Measurements from ENCODE around the gene FERMT2. TPM values are rescaled to one million over a fixed set of nuclear protein-coding genes. Genes with fewer than 3 reads are reported as not detected.
"Not testable (repeated sequence)": the region's sequence is repeated elsewhere in the genome, so short reads cannot be mapped to it uniquely, and the experiment has no call there.

Gene FERMT2
- total and polyA plus RNA-seq, 2 experiments from 2014 or later, result 108 to 148 TPM

- no peak for TF ChIP-seq ZNF462 (CRISPR knock-in tag; IDR thresholded peaks at IDR 0.05)
Observed at GRCh38 chr14:52871606-52872005, 79.2 kb downstream of the FERMT2 start (continued).

- no peaks in the 10 kb centered on the region for H3K9me2 ChIP-seq (ENCODE audit: insufficient read depth)
- H3F3A ChIP-seq (replicated peaks; ENCODE audit: low read depth), result no peaks in the 10 kb centered on the region
- H3K4me3 Mint-ChIP-seq, result no peak overlapping the region
- ATAC-seq (no peak), DNase-seq (ENCODE audit: low spot score) (no peak)
- H3K4me3 ChIP-seq, result no peak overlapping the region
- H3K4me2 ChIP-seq, result no peak overlapping the region
- H3K27me3 Mint-ChIP-seq (ENCODE audit: insufficient read depth, low read depth, poor library complexity), result peaks cover 3% of the 10 kb centered on the region
- no peak overlapping the region for H2AFZ ChIP-seq
- H4K20me1 ChIP-seq (replicated peaks; ENCODE audit: insufficient read depth), result no peaks in the 10 kb centered on the region
- peaks cover 20% of the 10 kb centered on the region; the same call in 1 of the 2 replicates for H3K36me3 ChIP-seq (ENCODE audit: insufficient read depth)
- no peaks in the 10 kb centered on the region for H3K9me3 Mint-ChIP-seq
- no peaks in the 10 kb centered on the region for H3K79me2 ChIP-seq (replicated peaks; ENCODE audit: insufficient read depth)
- TF ChIP-seq ZNF331 (CRISPR knock-in tag; IDR thresholded peaks at IDR 0.05; ENCODE audit: low read depth) (no peak), ZNF462 (CRISPR knock-in tag; IDR thresholded peaks at IDR 0.05) (no peak), STAT1 (IDR thresholded peaks at IDR 0.05; ENCODE audit: unreplicated experiment) (no peak)
- no peak overlapping the region; the same call in 1 of the 2 replicates for H3K27ac ChIP-seq (ENCODE audit: low read depth)
- no peaks in the 10 kb centered on the region for H3K27me3 ChIP-seq (ENCODE audit: insufficient read depth)
- peaks cover 42% of the 10 kb centered on the region for H3K36me3 Mint-ChIP-seq (ENCODE audit: low read depth)
- H3K4me1 ChIP-seq (ENCODE audit: insufficient read depth), result peaks cover 23% of the 10 kb centered on the region
- H3K27ac Mint-ChIP-seq, result no peak overlapping the region
- H3K4me1 Mint-ChIP-seq, result peaks cover 25% of the 10 kb centered on the region
Observed at GRCh38 chr14:52868911-52869618, 81.8 kb downstream of the FERMT2 start.

GRCh38 chr14:52864893-52865292, 86.0 kb downstream of the FERMT2 start:
- H3K4me2 ChIP-seq; H3K27me3 Mint-ChIP-seq (ENCODE audit: insufficient read depth, low read depth, poor library complexity); H3K79me2 ChIP-seq (replicated peaks; ENCODE audit: insufficient read depth); ATAC-seq; H2AFZ ChIP-seq; H4K20me1 ChIP-seq (replicated peaks; ENCODE audit: insufficient read depth); H3F3A ChIP-seq (replicated peaks; ENCODE audit: low read depth); H3K4me1 Mint-ChIP-seq; H3K9me2 ChIP-seq (ENCODE audit: insufficient read depth); H3K27ac Mint-ChIP-seq; DNase-seq (ENCODE audit: low spot score); H3K27me3 ChIP-seq (ENCODE audit: insufficient read depth); H3K9me3 Mint-ChIP-seq; H3K4me3 Mint-ChIP-seq; H3K4me3 ChIP-seq: not testable (repeated sequence)
- peaks cover 29% of the 10 kb centered on the region for H3K36me3 Mint-ChIP-seq (ENCODE audit: low read depth)
- Histone ChIP-seq H3K27ac (ENCODE audit: low read depth) (peak overlapping the region; percentile 7; the same call in 1 of the 2 replicates), H3K36me3 (ENCODE audit: insufficient read depth) (peaks cover 18% of the 10 kb centered on the region), H3K4me1 (ENCODE audit: insufficient read depth) (peaks cover 11% of the 10 kb centered on the region; the same call in 1 of the 2 replicates)

All from GM23338 (cell line).